NCI-H2227 (cell line): ENCODE data around the gene MPP4.

Source experiments
- DNase-seq: peaks from one replicate; lab custom pipeline; 2025; ENCODE audit not compliant: unreplicated experiment; lab: John Stamatoyannopoulos, UW

Gene MPP4

DNA sequence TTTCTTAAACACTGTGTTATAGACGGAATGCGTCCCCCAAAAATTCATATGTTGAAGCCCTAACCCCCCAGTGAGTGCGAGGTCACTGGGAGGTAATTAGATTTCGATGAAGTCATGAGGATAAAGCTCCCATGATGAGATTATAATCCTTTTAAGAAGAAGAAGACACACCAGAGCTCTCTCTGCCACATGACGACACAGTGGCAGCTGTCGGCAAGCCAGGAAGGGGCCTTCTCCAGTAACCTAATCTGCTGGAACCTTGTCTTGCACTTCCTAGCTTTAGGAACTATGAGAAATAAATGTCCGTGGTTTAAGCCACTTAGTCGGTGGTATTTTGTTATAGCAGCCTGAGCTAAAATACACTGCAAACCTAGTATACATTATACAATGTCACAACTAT, 67.4 kb downstream of the MPP4 start:
- DNase-seq, result no peak

DNA sequence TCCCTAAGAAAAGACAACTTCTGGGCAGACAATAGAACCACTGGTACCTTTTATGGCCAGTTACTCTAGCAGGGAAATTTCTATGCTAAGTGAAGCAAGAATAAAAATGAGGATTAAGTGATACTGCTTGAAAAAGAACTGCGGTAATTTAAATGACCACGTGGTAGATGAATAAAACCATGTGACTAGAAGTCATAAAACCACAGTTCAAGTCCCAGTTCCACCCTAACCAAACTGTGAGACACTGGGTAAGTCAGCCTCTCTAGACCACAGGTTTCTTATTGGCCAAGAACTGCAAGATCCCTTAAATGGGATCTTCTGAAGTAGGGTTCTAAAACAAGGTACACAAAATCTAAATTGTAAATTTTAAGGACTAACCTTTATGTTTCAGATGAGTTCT, 67.9 kb downstream of the MPP4 start:
- no peak for DNase-seq

- DNase-seq, result no peak
Measured at GRCh38 chr2:201628545-201628944, 69.9 kb downstream of the MPP4 start.

DNA sequence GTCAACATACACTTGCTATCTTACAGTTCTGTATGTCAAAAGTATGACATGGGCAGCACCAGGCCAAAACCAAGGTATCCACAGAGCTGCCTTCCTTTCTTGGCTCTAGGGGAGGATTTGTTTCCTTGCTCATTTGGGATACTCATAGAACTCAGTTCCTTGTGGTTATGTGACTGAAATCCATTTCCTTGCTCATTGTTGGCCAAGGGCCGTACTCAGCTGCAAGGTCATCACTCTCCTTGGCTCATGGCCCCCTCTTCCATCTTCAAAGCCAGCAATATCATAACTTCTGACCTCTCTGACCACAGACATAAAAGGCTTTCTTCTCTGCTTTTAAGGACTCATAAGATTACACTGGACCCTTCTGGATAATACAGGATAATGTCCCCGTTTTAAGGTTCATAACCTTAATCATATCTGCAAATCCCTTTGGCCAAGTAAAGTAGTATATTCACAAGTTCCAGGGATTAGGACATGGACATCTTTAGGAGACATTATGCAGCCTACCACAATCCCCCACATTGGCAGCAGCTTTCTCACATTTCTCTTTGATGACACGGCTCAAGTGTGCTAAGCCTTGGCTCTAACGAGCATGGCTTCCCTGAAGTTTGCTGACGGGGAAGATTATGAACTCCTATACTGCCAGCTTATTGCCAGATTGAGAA, 76.0 kb downstream of the MPP4 start:
- DNase-seq, result no peak

- DNase-seq, result no peak
Measured at GRCh38 chr2:201621293-201621999, 77.0 kb downstream of the MPP4 start.

GRCh38 chr2:201618744-201619662, 79.4 kb downstream of the MPP4 start:
- peak; percentile 91 for DNase-seq

DNA sequence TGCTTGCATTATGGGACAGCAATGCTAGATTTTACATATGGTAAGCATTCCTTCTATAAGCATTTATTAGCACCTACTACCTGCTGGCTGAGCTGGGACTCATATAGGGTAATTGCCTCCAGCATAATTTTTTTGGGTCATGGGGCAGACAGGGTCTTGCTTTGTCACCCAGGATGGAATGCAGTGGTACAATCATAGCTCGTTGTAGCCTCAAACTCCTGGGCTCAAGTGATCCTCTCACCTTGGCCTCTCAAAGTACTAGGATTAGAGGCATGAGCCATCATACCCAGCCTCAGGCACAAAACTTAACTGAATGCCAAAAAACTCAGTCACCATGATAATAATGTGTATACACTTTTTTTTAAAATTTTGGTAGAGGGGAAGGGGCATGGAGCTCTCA, 90.4 kb downstream of the MPP4 start:
- DNase-seq, result no peak

DNA sequence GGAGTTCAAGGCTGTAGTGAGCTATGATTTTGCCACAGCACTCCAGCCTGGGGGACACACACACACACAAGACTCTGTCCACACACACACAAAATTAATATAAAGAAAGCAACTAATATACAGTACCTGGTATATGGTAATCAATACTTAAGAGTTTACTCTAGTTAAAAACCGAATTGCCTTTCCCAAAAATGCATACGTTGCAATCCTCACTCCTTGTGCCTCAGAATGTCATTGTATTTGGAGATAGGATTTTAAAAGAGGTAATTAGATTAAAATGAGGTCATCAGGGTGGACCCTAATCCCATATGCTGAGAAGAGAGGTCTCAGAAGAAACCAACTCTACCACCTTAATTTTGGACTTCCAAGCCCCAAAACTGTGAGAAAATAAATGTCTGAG, 90.9 kb downstream of the MPP4 start:
- DNase-seq, result no peak

GRCh38 chr2:201600906-201601305, 97.5 kb downstream of the MPP4 start:
- DNase-seq, result no peak

DNA sequence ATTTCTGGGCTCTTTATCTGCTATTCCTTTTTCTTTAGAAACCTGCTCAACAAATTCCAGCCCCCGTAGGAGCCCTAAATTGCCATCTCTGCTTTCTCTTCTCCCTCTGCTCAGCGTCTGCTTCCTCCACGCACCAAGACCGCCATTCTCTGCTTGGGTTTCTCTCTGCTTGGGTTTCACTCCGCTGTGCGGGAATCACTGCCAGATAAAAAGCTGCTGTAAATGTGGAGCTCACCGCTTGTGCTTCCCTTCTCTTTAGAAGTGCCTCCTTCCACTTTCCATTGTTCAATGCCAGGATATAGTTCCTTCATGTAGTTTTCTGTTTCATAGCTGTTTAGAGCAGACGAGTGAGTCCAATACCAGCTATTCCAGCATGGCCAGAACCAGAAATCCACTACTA, 101.0 kb downstream of the MPP4 start:
- no peak for DNase-seq
